Measurements from ENCODE around the gene NFAM1.

NFAM1 gene

GRCh38 chr22:42451499-42452145 is 19.4 kb upstream of the NFAM1 start:
- no peak for TF ChIP-seq CTCF (IDR thresholded peaks at IDR 0.05; ENCODE audit: low read depth, low read length)
- no peak for DNase-seq (ENCODE audit: low read depth in 2 of 2)
- H3K4me3 ChIP-seq (replicated peaks in 1 of 2; ENCODE audit: low read depth in 2 of 2, low read length in 2 of 2), result no peak overlapping the region

GRCh38 chr22:42450862-42451261 is 18.7 kb upstream of the NFAM1 start:
- no peak for DNase-seq (ENCODE audit: low read depth in 2 of 2)

GRCh38 chr22:42446151-42446550 is 13.9 kb upstream of the NFAM1 start:
- H3K4me3 ChIP-seq (replicated peaks in 1 of 2; ENCODE audit: low read depth in 2 of 2, low read length in 2 of 2), result no peak overlapping the region
- no peak for TF ChIP-seq CTCF (IDR thresholded peaks at IDR 0.05; ENCODE audit: low read depth, low read length)
- no peak for DNase-seq (ENCODE audit: low read depth in 2 of 2)

More at GRCh38 chr22:42450862-42451261, 18.7 kb upstream of the NFAM1 start:
- no peak for TF ChIP-seq CTCF (IDR thresholded peaks at IDR 0.05; ENCODE audit: low read depth, low read length)
- no peak overlapping the region for H3K4me3 ChIP-seq (replicated peaks in 1 of 2; ENCODE audit: low read depth in 2 of 2, low read length in 2 of 2)

GRCh38 chr22:42444077-42444904 is 12.1 kb upstream of the NFAM1 start:
- peak overlapping the region; percentile 37 to 42 for H3K4me3 ChIP-seq (replicated peaks in 1 of 2; ENCODE audit: low read depth in 2 of 2, low read length in 2 of 2)
- peak; percentile 74 for TF ChIP-seq CTCF (IDR thresholded peaks at IDR 0.05; ENCODE audit: low read depth, low read length)
- peak; percentile 92 to 96 for DNase-seq (ENCODE audit: low read depth in 2 of 2)

- peak overlapping the region in 1 of 2 donors; percentile 13 for H3K4me3 ChIP-seq (replicated peaks in 1 of 2; ENCODE audit: low read depth in 2 of 2, low read length in 2 of 2)
- TF ChIP-seq CTCF (IDR thresholded peaks at IDR 0.05; ENCODE audit: low read depth, low read length), result no peak
- peak in 1 of 2 donors; percentile 44 for DNase-seq (ENCODE audit: low read depth in 2 of 2)
These were observed 11.3 kb upstream of the NFAM1 start for GRCh38 chr22:42443240-42444076.

- no peak for TF ChIP-seq CTCF (IDR thresholded peaks at IDR 0.05; ENCODE audit: low read depth, low read length)
- H3K4me3 ChIP-seq (replicated peaks in 1 of 2; ENCODE audit: low read depth in 2 of 2, low read length in 2 of 2), result no peak overlapping the region
- no peak for DNase-seq (ENCODE audit: low read depth in 2 of 2)
These were observed 10.5 kb upstream of the NFAM1 start for GRCh38 chr22:42442748-42443147.

All from cardiac fibroblast (primary cell).